T-helper 2 cell (primary cell): Measurements from ENCODE around the gene ACER1.

Source experiments
- DNase-seq, 5 experiments: peaks; one replicate each; pipeline versions ENCODE4 v3.0.0 to v3.0.0-alpha.2; 2012 to 2022

Gene ACER1

GRCh38 chr19:6267552-6268381 lies 65.6 kb downstream of the ACER1 start:
- no peak for DNase-seq

DNA sequence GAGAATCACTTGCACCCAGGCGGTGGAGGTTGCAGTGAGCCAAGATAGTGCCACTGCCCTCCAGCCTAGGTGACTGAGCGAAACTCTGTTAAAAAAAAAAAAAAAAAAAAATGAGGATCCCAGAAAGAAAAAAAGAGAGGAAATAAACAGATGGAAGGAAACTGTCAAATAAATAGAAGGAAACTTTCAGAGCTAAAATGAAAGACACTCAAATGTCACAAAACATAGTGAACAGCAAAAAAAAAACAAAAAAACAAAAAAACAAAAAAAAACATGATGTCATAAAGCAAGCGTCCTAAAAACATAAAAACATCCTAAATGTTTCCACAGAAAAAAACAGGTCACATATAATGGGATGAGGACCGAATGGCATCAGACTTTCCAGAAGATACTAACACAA lies 68.6 kb downstream of the ACER1 start:
- DNase-seq: no peak

DNA sequence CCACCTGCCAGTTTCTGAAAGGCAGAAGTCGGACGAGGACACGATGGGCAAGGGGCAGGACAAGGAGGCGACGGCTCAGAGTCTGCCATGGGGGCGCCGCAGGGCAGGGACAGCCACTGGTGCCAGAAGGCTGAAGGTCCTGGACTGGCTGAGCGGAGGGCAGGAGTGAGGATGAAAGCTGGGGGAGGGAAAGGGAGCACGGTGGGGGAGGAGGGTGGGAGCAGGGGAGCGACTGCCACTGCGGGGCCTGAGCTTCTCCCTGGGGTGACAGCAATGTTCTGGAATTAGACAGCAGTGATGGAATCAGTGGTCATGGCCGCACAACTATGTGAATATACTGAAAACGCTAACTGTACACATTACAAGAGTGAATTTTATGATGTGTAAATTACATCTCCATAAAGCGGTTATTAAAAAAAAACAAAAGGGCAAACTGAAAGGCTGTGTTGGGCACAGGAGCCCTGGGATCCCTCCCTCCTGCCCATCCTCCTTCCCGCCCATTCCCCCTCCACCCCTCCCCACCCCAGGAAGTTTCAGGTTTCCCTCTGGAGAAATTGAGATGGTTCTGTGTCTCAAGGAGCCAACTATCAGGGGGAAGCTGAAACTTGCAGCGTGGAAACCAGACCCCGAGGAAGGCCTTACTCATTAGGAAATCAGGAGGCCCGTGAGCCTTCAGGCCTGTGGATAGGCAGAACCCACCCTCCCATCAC lies 69.5 kb downstream of the ACER1 start:
- DNase-seq: no peak

- no peak for DNase-seq
Observed at GRCh38 chr19:6263306-6263705, 70.1 kb downstream of the ACER1 start.

GRCh38 chr19:6262519-6262918 lies 70.9 kb downstream of the ACER1 start:
- no peak for DNase-seq

DNA sequence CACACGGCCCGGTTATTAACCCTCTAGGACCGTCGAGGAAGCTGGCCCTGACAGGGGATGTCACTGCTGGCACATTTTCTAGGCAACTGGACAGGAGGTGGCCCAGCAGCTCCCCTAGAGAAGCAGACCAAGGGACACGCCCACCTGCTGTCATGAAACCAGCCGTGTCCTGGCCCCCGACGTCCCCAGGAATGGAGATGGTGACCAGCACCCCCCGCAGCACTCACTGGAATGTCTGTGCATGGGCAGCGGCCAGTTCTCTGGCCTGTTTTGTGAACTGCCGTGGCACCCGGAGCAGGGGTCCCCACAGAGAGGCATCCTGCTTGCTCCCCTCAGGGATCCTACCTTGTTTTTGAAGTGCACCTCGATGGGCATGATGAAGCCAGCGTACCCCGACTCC lies 71.5 kb downstream of the ACER1 start:
- no peak for DNase-seq

GRCh38 chr19:6260912-6261650 lies 72.3 kb downstream of the ACER1 start:
- DNase-seq: no peak

GRCh38 chr19:6260376-6260775 lies 73.0 kb downstream of the ACER1 start:
- DNase-seq: no peak

GRCh38 chr19:6259312-6259861 lies 74.0 kb downstream of the ACER1 start:
- no peak for DNase-seq

GRCh38 chr19:6258812-6259311 lies 74.5 kb downstream of the ACER1 start:
- no peak for DNase-seq
